Rectal smooth muscle tissue (tissue), 1 donor: ENCODE data around the gene TNS1.
A peak's percentile ranks its signal among the peaks of the same experiment; 100 is the strongest.

Source experiments
- H3K27ac ChIP-seq: one replicate; pipeline ENCODE4 v1.7.0; 2013; ENCODE audit warnings: low read depth, low read length, inconsistent platforms
- H3K27me3 ChIP-seq: one replicate; pipeline ENCODE4 v1.7.0; 2013; ENCODE audit warnings: low read length; ENCODE audit not compliant: control insufficient read depth, insufficient read depth
- H3K36me3 ChIP-seq: one replicate; pipeline ENCODE4 v1.7.0; 2013; ENCODE audit warnings: low read length; ENCODE audit not compliant: control insufficient read depth, insufficient read depth
- H3K4me1 ChIP-seq: one replicate; pipeline ENCODE4 v1.7.0; 2013; ENCODE audit warnings: low read length; ENCODE audit not compliant: control insufficient read depth, insufficient read depth
- H3K4me3 ChIP-seq: one replicate; pipeline ENCODE4 v1.7.0; 2013; ENCODE audit warnings: low read length
- H3K9ac ChIP-seq: one replicate; pipeline ENCODE4 v1.7.0; 2013; ENCODE audit warnings: low read length

Gene TNS1

DNA sequence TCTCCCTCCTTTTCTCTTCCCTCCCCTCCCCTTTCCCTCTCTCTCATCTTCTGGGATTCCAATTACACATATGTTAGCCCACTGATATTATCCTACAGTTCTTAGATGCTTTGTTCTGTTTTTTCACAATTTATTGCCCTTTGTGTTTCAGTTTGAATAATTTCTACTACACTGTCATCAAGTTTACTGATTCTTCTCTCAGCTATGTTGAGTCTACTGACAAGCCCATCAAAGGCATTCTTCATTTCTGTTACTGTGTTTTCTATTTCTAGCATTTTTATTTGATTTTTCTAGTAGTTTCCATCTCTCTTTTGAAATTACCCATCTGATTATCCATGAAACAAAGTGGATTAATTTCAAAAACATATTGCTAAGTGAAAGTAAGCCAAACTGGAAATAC is 219.6 kb downstream of the TNS1 start:
- no peak overlapping the region for H3K9ac ChIP-seq
- H3K4me1 ChIP-seq = peaks cover under 1% of the 10 kb centered on the region
- no peaks in the 10 kb centered on the region for H3K27me3 ChIP-seq
- no peak overlapping the region for H3K27ac ChIP-seq
- no peak overlapping the region for H3K4me3 ChIP-seq
- no peaks in the 10 kb centered on the region for H3K36me3 ChIP-seq

DNA sequence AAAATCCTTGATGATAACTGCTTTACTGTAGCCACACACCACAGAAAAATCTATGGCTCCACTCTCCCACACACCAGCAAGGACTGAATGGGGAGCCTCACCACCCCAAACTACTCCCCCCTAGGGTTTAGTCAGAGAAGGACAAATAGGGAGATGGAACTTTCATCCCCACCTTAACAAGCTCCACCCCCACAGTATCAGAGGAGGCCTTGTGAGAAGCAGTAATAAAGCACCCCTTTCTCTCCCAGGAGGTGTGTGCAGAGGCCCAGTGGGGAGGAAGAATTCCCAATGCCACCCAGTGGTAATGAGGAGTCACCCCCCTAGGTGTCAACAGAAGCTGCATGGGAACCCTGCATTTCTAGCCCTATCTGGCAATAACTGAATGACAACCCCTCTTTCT is 224.9 kb downstream of the TNS1 start:
- Histone ChIP-seq H3K4me3 (no peak overlapping the region), H3K36me3 (no peaks in the 10 kb centered on the region), H3K27ac (peak overlapping the region; percentile 8), H3K27me3 (no peaks in the 10 kb centered on the region), H3K9ac (no peak overlapping the region), H3K4me1 (peaks cover 7% of the 10 kb centered on the region)

DNA sequence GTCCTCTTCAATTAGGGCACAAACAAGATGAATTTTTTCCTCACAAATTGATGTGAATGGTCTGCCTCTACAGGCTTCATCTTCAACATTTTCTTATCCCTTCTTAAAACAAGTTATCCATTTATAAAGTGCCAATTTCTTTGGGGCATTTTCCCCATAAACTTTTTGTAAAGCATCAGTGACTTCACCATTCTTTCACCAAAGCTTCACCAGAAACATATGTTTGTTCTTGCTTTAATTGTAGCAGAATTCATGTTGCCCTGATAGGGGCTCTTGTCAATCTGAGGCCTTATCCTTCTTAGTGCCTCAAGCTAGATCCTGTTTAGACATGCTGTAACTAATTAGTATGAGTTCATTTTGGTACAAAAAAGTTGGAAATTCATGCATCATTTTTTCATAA is 226.2 kb downstream of the TNS1 start:
- Histone ChIP-seq H3K4me3 (no peak overlapping the region), H3K36me3 (no peaks in the 10 kb centered on the region), H3K4me1 (peaks cover 7% of the 10 kb centered on the region), H3K9ac (no peak overlapping the region), H3K27ac (peak overlapping the region; percentile 3), H3K27me3 (no peaks in the 10 kb centered on the region)

GRCh38 chr2:217775920-217776503 is 226.8 kb downstream of the TNS1 start:
- Histone ChIP-seq H3K4me3 (no peak overlapping the region), H3K4me1 (peaks cover 7% of the 10 kb centered on the region), H3K27ac (peak overlapping the region; percentile 3), H3K36me3 (no peaks in the 10 kb centered on the region), H3K9ac (no peak overlapping the region), H3K27me3 (no peaks in the 10 kb centered on the region)

DNA sequence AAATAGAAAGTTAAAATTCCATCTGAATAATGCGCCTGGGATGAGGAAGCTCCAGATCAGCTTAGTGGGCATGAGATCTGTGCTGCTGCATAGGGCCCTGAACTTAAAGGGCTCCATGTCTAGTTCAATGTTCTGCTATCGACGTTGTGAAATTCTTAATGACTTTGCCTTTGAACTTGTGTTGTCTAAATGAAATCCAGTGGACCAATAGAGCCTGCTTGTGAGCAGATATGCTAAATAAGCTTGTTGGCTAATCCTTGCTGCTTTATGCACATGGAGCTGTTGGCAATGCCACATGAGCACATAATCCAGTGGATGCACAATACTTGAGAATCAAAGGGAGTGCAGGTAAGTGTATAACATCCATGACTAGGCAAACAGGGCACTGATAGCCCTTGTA is 228.6 kb downstream of the TNS1 start:
- Histone ChIP-seq H3K4me3 (no peak overlapping the region), H3K36me3 (no peaks in the 10 kb centered on the region), H3K4me1 (peaks cover 7% of the 10 kb centered on the region), H3K27ac (no peak overlapping the region), H3K9ac (no peak overlapping the region), H3K27me3 (no peaks in the 10 kb centered on the region)

DNA sequence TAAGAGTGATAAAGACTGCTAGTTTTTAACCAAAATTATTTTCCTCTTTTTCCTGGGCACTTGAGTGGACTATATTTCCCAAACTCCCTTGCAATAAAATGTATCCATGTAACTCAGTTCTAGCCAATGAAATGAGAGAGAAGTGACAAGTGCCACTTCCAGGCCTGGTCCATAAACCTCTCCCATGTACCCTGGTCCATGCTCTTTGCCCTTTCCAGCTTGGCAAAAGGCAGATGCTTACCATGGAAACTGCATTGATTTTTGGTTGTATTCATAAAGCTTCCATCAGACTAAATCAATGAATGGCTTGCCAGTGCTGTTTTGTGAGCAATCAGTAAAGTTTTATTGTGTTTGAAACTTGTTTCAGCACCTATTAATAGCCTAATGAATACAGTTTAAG is 229.3 kb downstream of the TNS1 start:
- H3K27me3 ChIP-seq = no peaks in the 10 kb centered on the region
- H3K9ac ChIP-seq = no peak overlapping the region
- peaks cover 7% of the 10 kb centered on the region for H3K4me1 ChIP-seq
- no peaks in the 10 kb centered on the region for H3K36me3 ChIP-seq
- no peak overlapping the region for H3K27ac ChIP-seq
- no peak overlapping the region for H3K4me3 ChIP-seq

DNA sequence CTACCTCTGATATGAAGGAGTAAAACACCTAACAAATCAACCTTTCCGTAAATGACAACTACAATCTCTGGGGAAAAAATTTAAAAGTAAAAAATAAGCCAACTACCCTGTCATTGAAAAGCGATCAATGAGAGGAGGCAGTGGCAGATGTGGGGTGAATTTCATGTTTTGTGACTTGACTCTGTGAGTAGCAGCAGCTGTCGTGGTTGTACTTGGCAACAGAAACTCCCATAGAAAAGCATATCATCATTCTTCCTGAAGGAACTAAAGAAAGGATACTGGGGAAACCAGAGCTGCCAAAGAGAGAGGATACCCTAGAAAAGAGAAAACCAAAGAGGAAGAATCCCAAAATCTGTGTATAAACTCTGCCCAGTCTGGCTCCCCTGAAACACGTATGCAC is 236.4 kb downstream of the TNS1 start:
- no peak overlapping the region for H3K4me3 ChIP-seq
- H3K36me3 ChIP-seq = peaks cover 2% of the 10 kb centered on the region
- peaks cover 4% of the 10 kb centered on the region for H3K4me1 ChIP-seq
- H3K27ac ChIP-seq = no peak overlapping the region
- H3K27me3 ChIP-seq = no peaks in the 10 kb centered on the region
- H3K9ac ChIP-seq = no peak overlapping the region

DNA sequence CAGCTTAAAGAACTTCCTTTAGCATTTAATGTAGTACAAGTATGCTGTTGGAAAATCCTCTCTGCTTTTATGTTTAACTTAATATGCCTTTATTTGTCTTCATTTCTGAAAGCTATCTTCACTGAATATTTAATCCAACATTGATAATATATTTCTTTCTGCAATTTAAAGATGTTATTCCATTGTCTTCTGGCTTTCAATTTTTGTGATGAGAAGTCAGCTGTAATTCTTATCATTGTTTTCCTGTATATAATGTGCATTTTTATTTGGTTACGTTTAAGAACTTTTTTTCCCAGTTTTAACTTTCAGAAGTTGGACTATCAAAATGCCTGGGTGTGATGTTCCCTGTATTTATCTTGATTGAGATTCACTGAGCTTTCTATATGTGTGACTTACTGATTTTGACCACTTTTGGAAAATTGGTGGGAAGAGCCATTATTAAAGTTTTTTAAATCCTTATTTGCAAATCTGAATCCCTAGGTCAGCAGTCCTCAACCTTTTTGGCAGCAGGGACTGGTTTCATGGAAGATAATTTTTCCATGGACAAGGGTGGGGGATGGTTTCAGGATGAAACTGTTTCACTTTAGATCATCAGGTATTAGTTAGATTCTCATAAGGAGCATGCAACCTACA is 241.0 kb downstream of the TNS1 start:
- H3K4me3 ChIP-seq = no peak overlapping the region
- H3K4me1 ChIP-seq = peaks cover 4% of the 10 kb centered on the region
- no peaks in the 10 kb centered on the region for H3K27me3 ChIP-seq
- peaks cover 2% of the 10 kb centered on the region for H3K36me3 ChIP-seq
- no peak overlapping the region for H3K27ac ChIP-seq
- no peak overlapping the region for H3K9ac ChIP-seq

GRCh38 chr2:217759991-217760390 is 242.8 kb downstream of the TNS1 start:
- Histone ChIP-seq H3K36me3 (peaks cover 2% of the 10 kb centered on the region), H3K4me3 (no peak overlapping the region), H3K27me3 (no peaks in the 10 kb centered on the region), H3K9ac (no peak overlapping the region), H3K27ac (no peak overlapping the region), H3K4me1 (peaks cover 12% of the 10 kb centered on the region)

GRCh38 chr2:217757108-217757463 is 245.7 kb downstream of the TNS1 start:
- Histone ChIP-seq H3K9ac (no peak overlapping the region), H3K27me3 (no peaks in the 10 kb centered on the region), H3K36me3 (peaks cover 1% of the 10 kb centered on the region), H3K4me3 (no peak overlapping the region), H3K27ac (no peak overlapping the region), H3K4me1 (peaks cover 32% of the 10 kb centered on the region)

DNA sequence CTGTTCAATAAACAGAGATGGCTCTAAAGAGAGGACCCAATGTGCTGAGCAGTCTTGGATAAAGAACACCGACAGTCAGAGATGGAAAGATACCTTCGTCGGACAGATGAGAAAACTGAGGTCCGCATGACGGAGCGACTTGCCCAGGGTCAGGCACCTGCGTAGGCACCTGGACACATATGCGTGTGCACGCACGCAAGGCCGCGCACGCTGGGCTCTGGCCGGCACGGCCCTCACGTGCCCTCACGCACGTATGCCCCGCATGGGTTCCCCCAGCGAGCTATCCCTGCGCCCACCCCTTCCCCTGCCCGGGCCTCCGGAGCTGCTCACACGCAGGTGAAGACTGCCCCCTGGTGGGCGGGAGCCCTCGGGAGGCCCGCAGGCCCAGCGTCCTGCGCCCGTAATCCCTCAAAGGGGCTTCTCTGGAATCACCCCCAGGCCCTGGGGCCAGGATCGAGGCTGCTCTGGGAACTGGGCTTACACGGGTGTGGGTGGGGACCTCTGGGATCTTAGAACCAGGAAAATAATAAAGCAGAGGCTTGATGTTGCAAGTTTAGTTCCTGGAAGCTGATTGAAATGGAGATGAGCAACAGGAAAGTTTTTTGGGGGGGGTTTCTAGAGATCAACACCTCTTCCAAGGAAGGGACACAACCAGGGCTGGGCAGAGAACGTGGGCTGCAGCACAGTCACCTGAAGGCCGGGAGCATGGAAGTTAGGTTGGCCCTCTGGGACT is 246.3 kb downstream of the TNS1 start:
- Histone ChIP-seq H3K27ac (peak overlapping the region; percentile 12), H3K27me3 (no peaks in the 10 kb centered on the region), H3K4me3 (peak overlapping the region; percentile 39), H3K9ac (no peak overlapping the region), H3K4me1 (peaks cover 32% of the 10 kb centered on the region), H3K36me3 (no peaks in the 10 kb centered on the region)

DNA sequence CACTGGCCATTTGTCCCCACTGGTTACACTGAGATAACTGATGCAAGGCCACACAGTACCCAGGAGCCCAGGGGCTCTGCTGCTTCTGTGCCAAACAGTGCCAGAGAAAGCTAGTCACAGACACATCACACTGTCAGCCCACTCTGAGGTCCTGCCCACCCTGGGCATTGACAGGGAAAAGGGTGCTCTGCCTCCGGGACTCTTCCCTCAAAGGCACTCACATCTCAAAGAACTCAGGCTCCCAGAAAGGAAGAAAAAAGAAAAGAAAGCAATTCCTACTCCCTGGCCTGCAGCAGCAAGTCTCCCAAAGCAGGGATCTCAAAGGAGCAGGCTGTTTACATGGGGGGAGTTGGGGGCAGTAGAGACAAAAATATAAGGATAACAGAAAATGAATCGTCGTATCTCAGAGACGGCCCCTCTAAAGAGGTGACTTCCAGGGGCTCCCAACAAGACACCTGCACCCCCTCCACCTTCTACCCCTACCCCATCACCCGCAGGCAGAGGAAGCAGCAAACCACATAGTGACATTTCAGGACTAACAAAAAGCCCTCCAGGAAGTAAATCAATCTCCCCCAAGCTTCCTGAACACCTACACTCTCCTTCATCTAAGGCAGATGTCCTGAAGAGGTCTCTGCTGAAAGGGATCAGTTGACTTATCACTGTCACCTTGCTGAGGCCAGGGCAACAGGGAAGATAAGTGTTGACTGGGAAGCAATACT is 247.6 kb downstream of the TNS1 start:
- peak overlapping the region; percentile 11 for H3K27ac ChIP-seq
- H3K36me3 ChIP-seq = no peaks in the 10 kb centered on the region
- H3K4me3 ChIP-seq = no peak overlapping the region
- no peaks in the 10 kb centered on the region for H3K27me3 ChIP-seq
- H3K4me1 ChIP-seq = peaks cover 32% of the 10 kb centered on the region
- H3K9ac ChIP-seq = no peak overlapping the region
